ENCODE data around the gene POGLUT2. TPM values are rescaled to one million over a fixed set of nuclear protein-coding genes. Genes with fewer than 3 reads are reported as not detected.
A peak's percentile ranks its signal among the peaks of the same experiment; 100 is the strongest.

The POGLUT2 gene
- 10 to 100 TPM; 11.1 to 21.6 TPM for total RNA-seq

- Mint-ChIP-seq H3K36me3 (peaks cover 5% of the 10 kb centered on the region), H3K27ac (peak within 1 kb of the TSS; percentile 87), H3K4me3 (peak within 1 kb of the TSS; percentile 96), H3K9me3 (ENCODE audit: low read depth) (no peaks in the 10 kb centered on the region), H3K4me1 (peaks cover 42% of the 10 kb centered on the region), H3K27me3 (no peaks in the 10 kb centered on the region)
- CTCF ChIA-PET = interaction anchor here (1.2 to 4.0 kb wide), 8 partner anchors 9 to 217 kb away, joined by 3 to 40 read pairs (median 12); partner anchors contain the start of genes ERCC5, TEX30 and TPP2
- peak; percentile 94 for DNase-seq
- peak; percentile 88 for ATAC-seq
Measured at GRCh38 chr13:102798581-102799425, at the start of gene POGLUT2, which contains the start of gene BIVM. Gene POGLUT2, minus strand, starts transcription at chr13:102798976. Its CDS starts 306 bp downstream, at chr13:102798670. Gene BIVM, plus strand, starts transcription at chr13:102799119. Its CDS starts 8,149 bp downstream, at chr13:102807268.

GRCh38 chr13:102847272-102848234 is 48.8 kb upstream of the POGLUT2 start:
- Mint-ChIP-seq H3K4me3 (peak overlapping the region; percentile 99), H3K27ac (peak overlapping the region; percentile 99), H3K27me3 (no peaks in the 10 kb centered on the region), H3K9me3 (ENCODE audit: low read depth) (no peaks in the 10 kb centered on the region), H3K4me1 (peaks cover 48% of the 10 kb centered on the region), H3K36me3 (peaks cover 16% of the 10 kb centered on the region)
- no peak for DNase-seq
- CTCF ChIA-PET = interaction anchor here (0.7 to 3.8 kb wide), 12 partner anchors 17 to 268 kb away, joined by 3 to 28 read pairs (median 7); partner anchors contain the start of gene TPP2
- ATAC-seq = no peak

GRCh38 chr13:102846261-102847015 is 47.7 kb upstream of the POGLUT2 start:
- peak; percentile 74 for DNase-seq
- Mint-ChIP-seq H3K4me3 (peak overlapping the region; percentile 99), H3K9me3 (ENCODE audit: low read depth) (no peaks in the 10 kb centered on the region), H3K27me3 (no peaks in the 10 kb centered on the region), H3K4me1 (peaks cover 43% of the 10 kb centered on the region), H3K27ac (peak overlapping the region; percentile 99), H3K36me3 (peaks cover 11% of the 10 kb centered on the region)
- CTCF ChIA-PET = interaction anchor here (0.7 to 3.8 kb wide), 15 partner anchors 8 to 290 kb away, joined by 3 to 28 read pairs (median 5); partner anchors contain the start of genes TEX30 and TPP2
- ATAC-seq = peak; percentile 47

- Mint-ChIP-seq H3K27ac (peak within 1 kb of the TSS; percentile 99), H3K4me3 (peak within 1 kb of the TSS; percentile 99), H3K27me3 (no peaks in the 10 kb centered on the region), H3K36me3 (peaks cover 11% of the 10 kb centered on the region), H3K4me1 (peaks cover 42% of the 10 kb centered on the region), H3K9me3 (ENCODE audit: low read depth) (no peaks in the 10 kb centered on the region)
- DNase-seq = peak; percentile 97
- CTCF ChIA-PET = interaction anchor here (0.7 to 3.8 kb wide), 13 partner anchors 9 to 289 kb away, joined by 3 to 28 read pairs (median 6); partner anchors contain the start of genes TEX30 and TPP2
- peak; percentile 88 for ATAC-seq
Measured at GRCh38 chr13:102845630-102846260, 47.0 kb upstream of the POGLUT2 start, which contains the start of gene ERCC5. Gene ERCC5, plus strand, starts transcription at chr13:102846032. Its CDS starts 235 bp downstream, at chr13:102846267.

- CTCF ChIA-PET = interaction anchor here (0.9 to 3.8 kb wide), 8 partner anchors 9 to 289 kb away, joined by 4 to 28 read pairs (median 11); partner anchors contain the start of genes TEX30 and TPP2
- Mint-ChIP-seq H3K4me3 (peak overlapping the region; percentile 99), H3K9me3 (ENCODE audit: low read depth) (no peaks in the 10 kb centered on the region), H3K36me3 (peaks cover 11% of the 10 kb centered on the region), H3K4me1 (peaks cover 38% of the 10 kb centered on the region), H3K27ac (peak overlapping the region; percentile 99), H3K27me3 (no peaks in the 10 kb centered on the region)
- ATAC-seq (peak; percentile 21), DNase-seq (no peak)
Measured at GRCh38 chr13:102845289-102845629, 46.5 kb upstream of the POGLUT2 start.

GRCh38 chr13:102839462-102839861 is 40.7 kb upstream of the POGLUT2 start:
- no peak for DNase-seq
- ATAC-seq = no peak
- no peaks in the 10 kb centered on the region for H3K27me3 Mint-ChIP-seq
- CTCF ChIA-PET = interaction anchor here (1.4 kb wide), 1 partner anchor 11 kb away, joined by 3 read pairs; no protein-coding TSS in a partner anchor
- peaks cover 16% of the 10 kb centered on the region for H3K36me3 Mint-ChIP-seq
- H3K4me1 Mint-ChIP-seq = peaks cover 2% of the 10 kb centered on the region
- H3K9me3 Mint-ChIP-seq (ENCODE audit: low read depth) = no peaks in the 10 kb centered on the region
- H3K4me3 Mint-ChIP-seq = no peak overlapping the region
- no peak overlapping the region for H3K27ac Mint-ChIP-seq

- ATAC-seq (no peak), DNase-seq (no peak)
- no peaks in the 10 kb centered on the region for H3K4me1 Mint-ChIP-seq
- peaks cover 18% of the 10 kb centered on the region for H3K36me3 Mint-ChIP-seq
- no peaks in the 10 kb centered on the region for H3K27me3 Mint-ChIP-seq
- CTCF ChIA-PET = interaction anchor here (1.4 kb wide), 1 partner anchor 10 kb away, joined by 3 read pairs; no protein-coding TSS in a partner anchor
- no peaks in the 10 kb centered on the region for H3K9me3 Mint-ChIP-seq (ENCODE audit: low read depth)
- no peak overlapping the region for H3K27ac Mint-ChIP-seq
- no peak overlapping the region for H3K4me3 Mint-ChIP-seq
Measured at GRCh38 chr13:102838982-102839381, 40.2 kb upstream of the POGLUT2 start.

GRCh38 chr13:102838273-102838672 is 39.5 kb upstream of the POGLUT2 start:
- H3K27me3 Mint-ChIP-seq = no peaks in the 10 kb centered on the region
- H3K9me3 Mint-ChIP-seq (ENCODE audit: low read depth) = no peaks in the 10 kb centered on the region
- H3K27ac Mint-ChIP-seq = no peak overlapping the region
- DNase-seq = no peak
- no peaks in the 10 kb centered on the region for H3K4me1 Mint-ChIP-seq
- CTCF ChIA-PET = interaction anchor here (1.4 kb wide), 1 partner anchor 10 kb away, joined by 3 read pairs; no protein-coding TSS in a partner anchor
- no peak overlapping the region for H3K4me3 Mint-ChIP-seq
- no peak for ATAC-seq
- H3K36me3 Mint-ChIP-seq = peaks cover 18% of the 10 kb centered on the region

GRCh38 chr13:102836471-102836870 is 37.7 kb upstream of the POGLUT2 start:
- Mint-ChIP-seq H3K27me3 (no peaks in the 10 kb centered on the region), H3K9me3 (ENCODE audit: low read depth) (no peaks in the 10 kb centered on the region), H3K4me1 (no peaks in the 10 kb centered on the region), H3K4me3 (no peak overlapping the region), H3K27ac (no peak overlapping the region), H3K36me3 (peaks cover 24% of the 10 kb centered on the region)
- CTCF ChIA-PET = interaction anchor here (1.5 kb wide), 1 partner anchor 9 kb away, joined by 5 read pairs; the partner anchor contains the start of gene ERCC5
- no peak for DNase-seq
- no peak for ATAC-seq

- no peaks in the 10 kb centered on the region for H3K4me1 Mint-ChIP-seq
- H3K36me3 Mint-ChIP-seq = peaks cover 15% of the 10 kb centered on the region
- ATAC-seq = no peak
- CTCF ChIA-PET = no interaction called here
- H3K27ac Mint-ChIP-seq = no peak overlapping the region
- no peak for DNase-seq
- H3K9me3 Mint-ChIP-seq (ENCODE audit: low read depth) = no peaks in the 10 kb centered on the region
- H3K27me3 Mint-ChIP-seq = no peaks in the 10 kb centered on the region
- H3K4me3 Mint-ChIP-seq = no peak overlapping the region
Measured at GRCh38 chr13:102830646-102831045, 31.9 kb upstream of the POGLUT2 start.

DNA sequence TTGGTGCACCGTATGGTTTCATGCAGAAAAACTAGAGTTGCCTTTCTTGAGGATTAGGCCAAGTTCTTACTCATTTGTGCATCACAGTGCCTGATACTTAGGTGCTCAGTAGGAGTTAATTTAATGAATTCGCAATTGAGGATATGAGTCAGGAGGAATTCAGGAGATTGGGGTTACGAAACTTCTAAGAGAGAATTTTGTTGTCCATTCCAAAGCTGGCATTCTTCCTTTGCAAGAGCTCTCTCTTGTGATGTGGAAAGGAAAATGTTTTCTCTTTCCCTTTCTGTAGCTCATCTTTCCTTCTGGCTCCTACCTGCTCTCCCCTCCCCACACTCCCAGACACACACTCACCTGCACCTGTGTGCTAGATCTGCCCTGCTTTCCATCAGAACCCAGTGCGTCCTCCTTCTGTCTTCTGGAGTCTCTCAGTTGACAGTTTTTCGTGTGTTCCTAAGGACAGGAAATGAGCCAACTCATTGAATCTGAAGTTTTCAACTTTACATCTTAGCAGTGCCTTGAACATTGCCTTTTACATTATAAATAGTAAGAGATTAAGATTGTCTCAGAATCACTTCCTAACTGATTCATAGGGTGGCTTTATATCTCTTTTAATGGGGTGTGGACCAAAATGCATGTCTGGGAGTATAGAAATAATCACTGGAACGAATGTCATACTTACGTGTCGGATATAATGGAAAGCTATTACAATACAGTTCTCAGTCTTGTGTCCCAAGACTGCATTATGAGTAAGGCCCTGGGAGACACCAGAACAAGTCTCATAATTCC is 27.3 kb upstream of the POGLUT2 start:
- CTCF ChIA-PET = no interaction called here
- Mint-ChIP-seq H3K27ac (no peak overlapping the region), H3K4me3 (no peak overlapping the region), H3K9me3 (ENCODE audit: low read depth) (no peaks in the 10 kb centered on the region), H3K4me1 (no peaks in the 10 kb centered on the region), H3K36me3 (peaks cover 23% of the 10 kb centered on the region), H3K27me3 (no peaks in the 10 kb centered on the region)
- ATAC-seq (no peak), DNase-seq (no peak)

All from activated CD8-positive, alpha-beta memory T cell treated with anti-CD3 and anti-CD28 coated beads, Interleukin-2, amount 10 ng/mL, durations not matched to agents 7 days and 5 days (primary cell).